Measurements from ENCODE around the gene RBM47.
A peak's percentile ranks its signal among the peaks of the same experiment; 100 is the strongest.

The RBM47 gene

DNA sequence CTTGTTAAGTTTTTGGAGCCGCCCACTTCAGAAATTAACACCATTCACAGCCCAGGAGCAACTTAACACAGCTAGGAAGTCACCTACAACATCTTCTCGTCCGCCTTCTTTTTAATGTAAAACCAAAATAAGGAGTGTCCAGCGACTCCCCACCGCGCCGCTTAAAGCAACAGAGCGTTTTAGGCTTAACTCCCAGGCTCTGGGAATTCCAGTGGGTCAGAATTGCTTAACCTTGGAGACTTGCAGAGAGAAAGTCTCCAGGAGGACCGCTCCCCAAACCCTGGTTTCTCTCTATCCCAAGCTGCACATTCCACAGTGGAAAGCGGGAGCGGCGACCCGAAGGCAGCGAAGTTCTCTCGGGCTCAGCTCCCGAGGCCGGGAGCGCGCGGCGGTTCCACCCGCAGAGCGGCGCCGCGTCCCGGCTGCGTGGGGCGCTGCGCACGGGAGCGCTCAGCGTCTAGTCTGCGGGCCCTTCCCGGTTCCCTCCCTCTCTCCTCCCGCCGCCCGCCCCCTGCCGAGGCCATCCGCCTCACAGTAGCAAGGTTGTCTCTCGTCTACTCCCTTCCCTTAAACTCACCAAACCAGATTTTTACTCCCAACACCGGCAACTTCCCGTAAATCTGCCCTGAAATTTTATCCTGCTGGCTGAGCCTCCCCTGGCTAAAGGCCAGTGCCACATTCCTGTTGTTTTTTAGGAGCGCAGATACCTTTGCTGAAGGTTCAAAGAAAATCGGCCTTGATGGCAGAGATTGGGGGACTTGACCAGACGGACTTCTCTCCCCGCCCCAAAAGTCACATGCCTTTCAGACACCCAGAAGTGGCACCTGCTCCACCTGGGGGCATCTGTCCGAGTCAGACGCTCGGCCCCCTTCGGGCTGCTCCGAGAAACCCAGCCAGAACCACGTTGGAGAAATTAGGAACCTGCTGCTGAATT, at the start of gene RBM47:
Gene RBM47 (minus strand): TSS at position 464 of the 934 bp plus-strand sequence. CDS start 190,971 bp downstream, outside the sequence.
- ChIA-PET CTCF (no interaction called here), POLR2A (no interaction called here)
- DNase-seq (ENCODE audit: extremely low spot score) = peak; percentile 35
- no peak for TF ChIP-seq L3MBTL2 (conservative IDR thresholded peaks at IDR 0.05)

DNA sequence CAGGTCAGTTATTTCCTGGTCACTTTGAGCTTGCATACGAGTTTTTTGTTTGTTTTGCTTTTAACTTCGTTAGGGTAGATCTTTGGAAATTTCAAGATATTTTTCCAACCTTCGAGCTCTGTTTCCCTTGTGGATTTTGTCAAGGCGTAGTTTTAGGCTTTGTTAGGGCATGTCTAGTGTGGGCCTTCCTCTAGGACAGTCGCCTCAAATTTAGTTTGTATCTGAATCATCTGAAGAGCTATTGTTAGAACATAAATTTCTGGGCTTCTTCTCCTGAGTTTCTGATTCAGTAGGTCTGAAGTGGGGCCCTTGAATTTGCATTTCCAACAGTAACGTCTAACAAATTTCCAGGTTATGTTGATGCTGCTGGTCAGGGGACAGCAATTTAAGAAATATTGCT, 48.8 kb upstream of the RBM47 start:
- ChIA-PET CTCF (no interaction called here), POLR2A (no interaction called here)
- no peak for DNase-seq (ENCODE audit: extremely low spot score)
- TF ChIP-seq HDGF (IDR thresholded peaks at IDR 0.05; ENCODE audit: borderline replicate concordance) = no peak

DNA sequence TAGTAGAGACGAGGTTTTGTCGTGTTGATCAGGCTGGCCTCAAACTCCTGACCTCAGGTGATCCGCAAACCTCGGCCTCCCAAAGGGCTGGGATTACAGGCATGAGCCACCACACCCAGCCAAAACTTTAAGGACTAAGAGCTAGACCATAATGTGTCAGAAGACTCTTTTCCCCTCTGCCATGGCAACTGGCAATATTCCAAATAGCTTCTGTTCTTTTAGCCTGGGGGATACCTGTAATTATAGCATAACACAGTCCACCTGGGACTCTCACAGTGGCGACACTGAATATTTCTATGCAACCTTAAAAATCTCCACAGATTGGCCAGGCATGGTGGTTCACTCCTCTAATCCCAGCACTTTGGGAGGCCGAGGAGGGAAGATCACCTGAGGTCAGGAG, 45.5 kb upstream of the RBM47 start:
- TF ChIP-seq SUZ12 (IDR thresholded peaks at IDR 0.05) = no peak
- TF ChIP-seq ZNF384 (IDR thresholded peaks at IDR 0.05) = no peak
- TF ChIP-seq BHLHE40 (IDR thresholded peaks at IDR 0.05; ENCODE audit: borderline replicate concordance) = no peak
- TF ChIP-seq LEF1 (IDR thresholded peaks at IDR 0.05; ENCODE audit: borderline replicate concordance) = no peak
- no peak for TF ChIP-seq CTBP1 (IDR thresholded peaks at IDR 0.05; ENCODE audit: borderline replicate concordance)
- TF ChIP-seq ELF4 (IDR thresholded peaks at IDR 0.05) = no peak
- ChIA-PET POLR2A (no interaction called here), CTCF (interaction anchor here (0.6 kb wide), 1 partner anchor 16 kb away, joined by 3 read pairs; no protein-coding TSS in a partner anchor)
- no peak for DNase-seq (ENCODE audit: extremely low spot score)

DNA sequence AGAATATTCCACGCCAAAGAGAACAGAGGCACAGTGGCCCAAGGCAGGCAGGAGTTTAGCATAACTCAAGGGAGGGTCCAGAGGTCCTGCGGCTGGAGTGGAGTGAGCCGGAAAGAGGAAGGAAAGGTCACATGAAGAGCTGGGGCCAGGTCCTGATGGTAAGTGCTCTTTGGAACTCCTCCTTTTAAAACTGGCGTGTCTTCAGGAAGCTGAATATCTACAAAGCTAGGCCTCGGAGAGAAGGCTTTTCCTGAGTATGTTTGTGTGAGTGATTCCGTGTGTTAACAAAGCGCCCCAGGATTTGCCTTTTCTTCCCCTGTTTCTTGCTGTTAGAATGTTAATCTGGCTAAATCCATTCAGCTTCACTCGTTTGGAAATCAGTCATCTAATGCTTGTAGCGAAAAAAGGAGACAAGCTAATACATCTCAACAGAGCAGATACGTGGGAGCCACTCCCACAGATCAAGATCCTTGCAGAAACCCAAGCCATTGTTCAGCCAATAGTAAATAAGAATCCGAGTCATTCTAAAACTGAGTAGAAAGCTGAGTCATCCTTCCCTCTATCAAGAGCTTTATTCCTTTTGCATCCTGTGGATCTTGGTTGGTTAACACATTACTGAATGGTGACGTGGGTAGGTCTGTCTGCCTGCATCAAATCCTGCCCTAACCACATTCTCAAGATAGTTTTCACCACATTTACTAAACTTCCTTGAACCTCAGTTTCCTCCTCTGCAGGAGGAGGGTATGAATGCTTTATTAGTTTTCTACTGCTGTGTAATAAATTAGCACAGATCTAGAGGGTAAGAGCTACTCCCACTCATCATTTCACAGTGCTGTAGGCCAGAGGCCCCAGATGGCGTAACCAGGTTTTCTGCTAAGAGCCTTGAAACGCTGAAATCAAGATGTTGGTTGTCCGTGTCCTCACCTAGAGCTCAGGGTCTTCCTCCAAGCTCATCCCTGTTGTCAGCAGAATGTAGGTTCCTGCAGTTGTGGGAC, 43.2 kb upstream of the RBM47 start:
- TF ChIP-seq HDGF (IDR thresholded peaks at IDR 0.05; ENCODE audit: borderline replicate concordance) = no peak
- TF ChIP-seq SUZ12 (IDR thresholded peaks at IDR 0.05) = no peak
- no peak for TF ChIP-seq ARNT (IDR thresholded peaks at IDR 0.05)
- DNase-seq (ENCODE audit: extremely low spot score) = no peak
- ChIA-PET CTCF (no interaction called here), POLR2A (no interaction called here)

DNA sequence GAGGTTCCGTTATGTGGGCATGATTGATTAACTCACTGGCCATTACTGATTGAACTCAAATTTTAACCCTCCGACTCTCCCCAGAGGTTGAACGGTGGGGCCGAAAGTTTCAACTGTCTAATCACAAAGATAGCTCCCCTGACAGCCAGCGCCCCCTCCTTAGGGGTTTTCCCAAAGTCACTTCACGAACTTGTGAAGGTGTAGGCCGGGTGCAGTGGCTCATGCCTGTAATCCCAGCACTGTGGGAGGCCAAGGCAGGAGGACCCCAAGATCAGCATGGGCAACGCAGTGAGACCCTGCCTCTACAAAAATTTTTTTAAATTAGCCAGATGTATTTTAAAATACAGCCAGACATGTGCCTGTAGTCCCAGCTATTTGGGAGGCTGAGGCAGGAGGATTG, 39.8 kb upstream of the RBM47 start:
- CTCF ChIA-PET = no interaction called here
- TF ChIP-seq BHLHE40 (IDR thresholded peaks at IDR 0.05; ENCODE audit: borderline replicate concordance) (no peak), SUZ12 (IDR thresholded peaks at IDR 0.05) (no peak), CTBP1 (IDR thresholded peaks at IDR 0.05; ENCODE audit: borderline replicate concordance) (no peak), L3MBTL2 (conservative IDR thresholded peaks at IDR 0.05) (no peak), TARDBP (IDR thresholded peaks at IDR 0.05) (no peak), ARNT (IDR thresholded peaks at IDR 0.05) (no peak)
- TF ChIP-seq, protein P1, sequence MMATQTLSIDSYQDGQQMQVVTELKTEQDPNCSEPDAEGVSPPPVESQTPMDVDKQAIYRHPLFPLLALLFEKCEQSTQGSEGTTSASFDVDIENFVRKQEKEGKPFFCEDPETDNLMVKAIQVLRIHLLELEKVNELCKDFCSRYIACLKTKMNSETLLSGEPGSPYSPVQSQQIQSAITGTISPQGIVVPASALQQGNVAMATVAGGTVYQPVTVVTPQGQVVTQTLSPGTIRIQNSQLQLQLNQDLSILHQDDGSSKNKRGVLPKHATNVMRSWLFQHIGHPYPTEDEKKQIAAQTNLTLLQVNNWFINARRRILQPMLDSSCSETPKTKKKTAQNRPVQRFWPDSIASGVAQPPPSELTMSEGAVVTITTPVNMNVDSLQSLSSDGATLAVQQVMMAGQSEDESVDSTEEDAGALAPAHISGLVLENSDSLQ (IDR thresholded peaks at IDR 0.05) = no peak
- POLR2A ChIA-PET = no interaction called here
- no peak for DNase-seq (ENCODE audit: extremely low spot score)

DNA sequence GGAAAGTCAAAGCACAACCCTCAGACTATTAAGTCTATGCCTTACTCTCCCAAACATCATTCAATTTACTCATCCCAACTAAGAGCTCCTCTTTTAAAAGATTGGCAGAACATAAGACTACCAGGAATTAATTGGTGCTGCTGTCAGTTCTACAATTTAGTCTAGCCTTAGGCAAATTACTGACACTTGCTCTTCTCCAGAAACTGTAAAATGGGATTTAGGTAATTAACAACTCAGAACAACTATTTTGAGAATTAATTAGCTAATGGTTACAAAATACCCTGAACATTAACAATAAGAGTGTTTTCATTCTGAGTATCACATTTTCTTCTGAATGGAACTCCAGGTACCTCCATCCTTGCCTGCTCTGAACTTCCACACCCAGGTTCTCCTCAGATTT, 36.2 kb upstream of the RBM47 start:
- DNase-seq (ENCODE audit: extremely low spot score) = no peak
- TF ChIP-seq CTBP1 (IDR thresholded peaks at IDR 0.05; ENCODE audit: borderline replicate concordance) (no peak), FOXA1 (IDR thresholded peaks at IDR 0.05) (no peak), FOXM1 (IDR thresholded peaks at IDR 0.05; ENCODE audit: borderline replicate concordance) (no peak), BHLHE40 (IDR thresholded peaks at IDR 0.05; ENCODE audit: borderline replicate concordance) (no peak), SP1 (IDR thresholded peaks at IDR 0.05) (no peak)
- POLR2A ChIA-PET = no interaction called here
- CTCF ChIA-PET = no interaction called here

DNA sequence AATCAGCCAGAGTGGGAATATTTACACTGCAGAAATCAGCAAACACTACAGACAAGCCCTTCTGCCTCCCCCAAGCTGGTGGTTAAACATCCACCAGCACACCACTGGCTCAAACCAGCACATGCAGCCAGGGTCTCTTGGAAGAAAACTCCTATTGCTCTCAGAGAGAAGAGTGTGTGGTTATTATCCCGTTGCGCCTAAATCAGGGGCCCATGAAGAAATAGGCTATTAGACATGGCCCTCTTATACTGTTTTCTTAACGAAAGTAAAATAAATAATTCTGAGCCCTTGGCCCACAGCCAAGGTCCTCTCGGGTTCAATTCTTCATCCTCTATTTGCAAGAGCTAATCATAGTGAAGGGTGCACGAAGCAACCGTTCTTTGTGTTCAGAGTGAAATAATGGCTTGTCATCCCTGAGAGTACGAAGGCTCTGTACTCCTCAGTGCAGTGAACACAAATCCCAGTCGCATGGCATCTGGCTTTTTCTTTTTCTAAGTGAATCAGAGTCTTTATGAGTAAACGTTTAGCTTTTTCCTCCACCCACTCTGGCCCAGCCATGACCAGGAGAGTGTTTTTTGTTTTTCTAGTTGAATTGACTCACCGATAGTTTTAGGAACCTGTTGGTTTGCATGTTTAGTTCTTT, 33.4 kb upstream of the RBM47 start:
- no peak for TF ChIP-seq L3MBTL2 (conservative IDR thresholded peaks at IDR 0.05)
- no peak for TF ChIP-seq ARNT (IDR thresholded peaks at IDR 0.05)
- TF ChIP-seq, protein P1 (IDR thresholded peaks at IDR 0.05) = no peak
- TF ChIP-seq SUZ12 (IDR thresholded peaks at IDR 0.05) = no peak
- no peak for TF ChIP-seq SP1 (IDR thresholded peaks at IDR 0.05)
- TF ChIP-seq FOXA1 (IDR thresholded peaks at IDR 0.05) = no peak
- no peak for TF ChIP-seq CTBP1 (IDR thresholded peaks at IDR 0.05; ENCODE audit: borderline replicate concordance)
- no peak for TF ChIP-seq FOXM1 (IDR thresholded peaks at IDR 0.05; ENCODE audit: borderline replicate concordance)
- TF ChIP-seq ZNF384 (IDR thresholded peaks at IDR 0.05) = no peak
- no peak for TF ChIP-seq TARDBP (IDR thresholded peaks at IDR 0.05)
- TF ChIP-seq NFRKB (IDR thresholded peaks at IDR 0.05) = no peak
- TF ChIP-seq FOXK2 (IDR thresholded peaks at IDR 0.05) = no peak
- no peak for TF ChIP-seq LEF1 (IDR thresholded peaks at IDR 0.05; ENCODE audit: borderline replicate concordance)
- no peak for TF ChIP-seq HDGF (IDR thresholded peaks at IDR 0.05; ENCODE audit: borderline replicate concordance)
- TF ChIP-seq BHLHE40 (IDR thresholded peaks at IDR 0.05; ENCODE audit: borderline replicate concordance) = no peak
- no peak for TF ChIP-seq ELF4 (IDR thresholded peaks at IDR 0.05)
- DNase-seq (ENCODE audit: extremely low spot score) = no peak
- CTCF ChIA-PET = interaction anchor here (0.6 kb wide), 1 partner anchor 22 kb away, joined by 5 read pairs; no protein-coding TSS in a partner anchor
- POLR2A ChIA-PET = interaction anchor here (1.0 kb wide), 1 partner anchor 14 kb away, joined by 3 read pairs; no protein-coding TSS in a partner anchor
